Testis (tissue), 2 donors: ENCODE results near the gene SLC22A23.

Experiments
- POLR2A ChIP-seq: fragments of 450-650 bp; IDR thresholded peaks from one replicate; pipeline ENCODE4 v1.6.1; 2017; ENCODE audit warnings: antibody characterized with exemption, mild to moderate bottlenecking, moderate library complexity
- TF ChIP-seq, protein P1 (sequence below), 3 experiments: fragments of 450-650 bp in 2 of 3; fragments of 200-600 bp in 1 of 3; sonication (generic) in 1 of 3; IDR thresholded peaks; one replicate each; pipeline ENCODE4 v1.5.1; 2016 to 2019; ENCODE audit warnings: antibody characterized with exemption in 3 of 3, mild to moderate bottlenecking in 2 of 3, moderate library complexity in 1 of 3

DNA sequence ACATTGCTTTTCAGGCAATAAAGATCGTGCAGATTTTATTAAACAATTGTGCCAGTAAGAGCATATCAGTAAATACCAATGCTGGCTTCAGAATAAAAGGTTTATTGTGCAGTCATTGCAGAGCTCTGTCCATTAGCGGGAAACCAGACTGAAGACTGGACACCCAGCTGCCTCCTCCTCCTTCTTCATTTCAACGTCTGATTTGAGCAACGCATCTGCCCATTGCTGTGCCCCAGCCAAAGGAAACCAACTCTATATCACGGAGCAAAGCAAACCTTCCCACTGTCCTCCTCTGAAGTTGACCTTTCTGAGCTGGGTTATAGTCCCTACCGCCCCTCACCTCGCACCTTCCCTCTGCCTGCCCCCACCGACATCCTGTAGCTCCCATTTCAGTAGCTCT lies 80.8 kb downstream of the SLC22A23 start:
- TF ChIP-seq, protein P1, sequence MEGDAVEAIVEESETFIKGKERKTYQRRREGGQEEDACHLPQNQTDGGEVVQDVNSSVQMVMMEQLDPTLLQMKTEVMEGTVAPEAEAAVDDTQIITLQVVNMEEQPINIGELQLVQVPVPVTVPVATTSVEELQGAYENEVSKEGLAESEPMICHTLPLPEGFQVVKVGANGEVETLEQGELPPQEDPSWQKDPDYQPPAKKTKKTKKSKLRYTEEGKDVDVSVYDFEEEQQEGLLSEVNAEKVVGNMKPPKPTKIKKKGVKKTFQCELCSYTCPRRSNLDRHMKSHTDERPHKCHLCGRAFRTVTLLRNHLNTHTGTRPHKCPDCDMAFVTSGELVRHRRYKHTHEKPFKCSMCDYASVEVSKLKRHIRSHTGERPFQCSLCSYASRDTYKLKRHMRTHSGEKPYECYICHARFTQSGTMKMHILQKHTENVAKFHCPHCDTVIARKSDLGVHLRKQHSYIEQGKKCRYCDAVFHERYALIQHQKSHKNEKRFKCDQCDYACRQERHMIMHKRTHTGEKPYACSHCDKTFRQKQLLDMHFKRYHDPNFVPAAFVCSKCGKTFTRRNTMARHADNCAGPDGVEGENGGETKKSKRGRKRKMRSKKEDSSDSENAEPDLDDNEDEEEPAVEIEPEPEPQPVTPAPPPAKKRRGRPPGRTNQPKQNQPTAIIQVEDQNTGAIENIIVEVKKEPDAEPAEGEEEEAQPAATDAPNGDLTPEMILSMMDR (IDR thresholded peaks at IDR 0.05) = no peak
- no peak for TF ChIP-seq POLR2A
